HFF-Myc (cell line): ENCODE measurements around the gene BRI3.

Experiments used
- DNase-seq: peaks from one replicate; pipeline ENCODE4 v3.0.0-alpha.2; 2011; ENCODE audit warnings: low read depth; ENCODE audit errors: extremely low read depth
- H3K4me3 ChIP-seq: replicated peaks from 2 replicates; pipeline ENCODE4 v1.5.1; 2011; ENCODE audit warnings: low read depth, mild to moderate bottlenecking, control low read depth, low read length
- CTCF ChIP-seq: IDR thresholded peaks from 2 replicates; pipeline ENCODE4 v1.5.1; 2012; ENCODE audit warnings: mild to moderate bottlenecking, low read depth, low read length, control low read depth; ENCODE audit errors: missing control alignments

The BRI3 gene

GRCh38 chr7:98319176-98319575 lies 37.7 kb downstream of the BRI3 start:
- no peak overlapping the region for H3K4me3 ChIP-seq
- DNase-seq = no peak
- TF ChIP-seq CTCF = no peak

GRCh38 chr7:98321301-98321700 lies 39.8 kb downstream of the BRI3 start:
- no peak overlapping the region for H3K4me3 ChIP-seq
- TF ChIP-seq CTCF = no peak
- no peak for DNase-seq

DNA sequence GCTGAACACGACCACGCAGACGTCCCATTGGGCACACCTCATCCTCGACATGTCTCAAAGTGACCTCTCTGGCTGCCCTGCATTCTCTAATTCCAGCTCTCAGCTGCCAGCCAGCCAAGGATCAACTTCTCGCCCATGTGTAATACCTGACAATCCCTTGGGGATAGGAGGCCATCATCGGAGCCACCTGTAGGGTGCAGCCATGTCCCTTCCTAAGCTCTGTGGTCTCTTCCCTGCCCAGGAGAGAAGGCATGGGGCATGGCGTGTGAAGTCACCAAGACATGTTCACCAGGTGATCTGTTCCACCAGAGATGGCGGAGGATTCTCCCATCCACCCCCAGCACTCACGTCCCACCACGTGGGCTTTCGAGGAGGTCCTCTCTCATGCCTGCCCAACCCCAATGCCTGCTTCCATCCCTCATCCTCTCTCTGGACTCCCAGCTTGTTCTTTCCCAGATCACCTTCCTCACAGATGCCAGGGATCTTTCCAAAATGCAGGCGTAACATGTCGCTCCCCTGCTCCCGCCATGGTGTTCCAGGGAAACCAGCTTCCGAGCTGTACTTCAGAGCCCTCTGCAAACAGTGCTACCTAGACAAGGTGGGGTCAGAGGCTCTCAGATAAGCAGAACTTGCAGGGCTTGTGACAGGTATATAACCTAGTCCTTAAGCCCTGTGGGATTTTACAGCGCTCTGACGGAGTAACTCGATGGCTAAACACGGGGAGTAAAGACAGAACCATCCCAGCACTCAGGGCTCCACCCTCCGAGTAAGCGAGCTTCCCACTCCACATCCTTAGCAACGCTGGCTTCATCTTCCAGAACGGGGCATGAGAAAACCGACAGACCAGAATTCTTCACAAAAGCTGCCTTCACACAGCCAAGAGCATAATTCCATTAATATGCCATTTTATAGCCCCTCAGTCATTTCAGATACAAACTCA lies 41.1 kb downstream of the BRI3 start:
- DNase-seq = no peak
- no peak for TF ChIP-seq CTCF
- no peak overlapping the region for H3K4me3 ChIP-seq

DNA sequence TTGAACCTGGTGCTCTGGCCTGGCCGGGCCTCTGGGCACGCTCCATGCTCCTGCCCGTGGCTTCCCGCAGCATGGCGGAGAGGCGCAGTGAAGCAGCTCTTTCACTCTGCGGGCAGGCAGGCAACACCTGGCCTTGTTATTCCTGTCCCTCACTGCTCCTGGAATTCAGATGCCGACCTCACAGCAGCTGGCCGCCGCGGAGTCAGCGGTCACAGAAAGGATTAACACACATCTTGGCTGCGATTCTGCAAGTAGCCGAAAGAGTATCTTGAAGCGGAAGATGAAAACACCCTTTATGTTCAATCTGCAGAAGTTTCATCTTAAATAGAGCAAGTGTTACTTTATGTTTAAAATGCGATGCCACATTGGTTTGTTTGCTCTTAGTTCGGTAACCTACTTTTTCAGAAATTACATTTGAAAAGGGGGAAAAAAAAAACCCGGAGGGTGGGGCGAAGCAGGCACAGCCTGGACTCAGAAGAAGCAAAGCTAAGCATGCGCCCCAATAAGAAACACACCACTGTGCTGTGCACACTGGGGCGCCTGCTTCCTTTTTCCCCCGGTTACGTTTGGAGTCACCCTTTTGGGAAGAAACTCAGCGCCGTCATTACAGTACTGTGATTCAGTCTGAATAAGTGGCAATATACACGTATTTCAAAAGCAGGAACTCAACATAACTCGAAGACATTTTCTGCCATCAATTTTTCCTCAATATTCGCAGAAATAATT lies 42.3 kb downstream of the BRI3 start:
- no peak for DNase-seq
- TF ChIP-seq CTCF = no peak
- H3K4me3 ChIP-seq = no peak overlapping the region

DNA sequence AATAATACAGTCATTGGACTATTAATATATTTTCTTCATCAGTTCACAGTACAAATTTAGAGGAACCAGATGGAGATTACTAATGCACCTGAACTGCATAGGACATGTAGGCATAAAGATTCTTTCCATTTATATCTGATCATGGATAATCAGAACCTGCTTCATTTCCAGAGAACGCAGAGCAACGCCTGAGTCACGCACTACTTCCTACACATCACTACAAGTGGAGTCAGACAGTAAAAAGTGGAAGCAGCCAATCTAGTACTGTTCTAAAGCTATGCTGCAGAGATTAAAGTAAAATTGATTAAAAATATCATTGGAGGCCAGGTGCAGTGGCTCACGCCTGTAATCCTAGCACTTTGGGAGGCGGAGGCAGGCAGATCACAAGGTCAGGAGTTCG lies 43.3 kb downstream of the BRI3 start:
- no peak overlapping the region for H3K4me3 ChIP-seq
- DNase-seq = no peak
- TF ChIP-seq CTCF = no peak

DNA sequence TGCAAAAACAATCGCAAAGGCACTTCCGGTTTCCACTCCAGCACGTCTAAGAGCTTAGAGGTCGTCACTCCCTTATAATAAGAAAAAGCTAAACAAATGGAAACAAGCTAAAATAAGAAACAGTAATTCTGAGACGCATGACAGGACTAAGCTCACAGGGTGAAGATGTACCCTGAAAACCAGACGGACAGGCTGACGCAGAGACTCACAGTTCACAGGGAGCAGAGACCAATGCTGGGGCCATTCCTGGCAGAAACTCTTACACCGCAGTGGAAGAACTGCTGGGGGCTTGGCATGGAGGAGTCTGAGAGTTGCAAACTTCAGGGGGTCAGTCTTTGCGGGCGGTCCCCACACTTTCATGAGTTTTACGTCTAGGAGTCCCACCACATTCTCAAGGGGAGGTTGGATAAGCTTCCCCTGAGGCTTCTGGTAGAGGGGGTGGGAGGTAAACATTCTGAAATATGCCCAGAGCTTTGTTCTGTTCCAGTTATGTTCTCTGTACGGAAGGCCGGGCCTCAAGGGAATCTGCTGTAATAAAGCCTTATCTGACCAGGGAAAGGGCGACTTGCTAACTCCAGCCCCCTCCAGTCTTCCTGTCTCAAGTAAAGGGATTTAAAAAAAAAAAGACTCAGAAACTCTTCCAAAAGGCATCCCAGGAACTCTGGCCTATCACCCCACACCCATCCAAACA lies 47.8 kb downstream of the BRI3 start:
- no peak overlapping the region for H3K4me3 ChIP-seq
- no peak for TF ChIP-seq CTCF
- DNase-seq = no peak
